Activated naive CD8-positive, alpha-beta T cell treated with anti-CD3 and anti-CD28 coated beads, Interleukin-2, amount 50 U/mL, for 16 hours (primary cell): ENCODE results near the gene TMEM151A.
"Not testable (repeated sequence)": the region's sequence is repeated elsewhere in the genome, so short reads cannot be mapped to it uniquely, and the experiment has no call there.

Experiments used
- DNase-seq: peaks from one replicate; pipeline ENCODE4 v3.0.0-alpha.2; 2020; ENCODE audit warnings: low read depth, low spot score

TMEM151A gene

DNA sequence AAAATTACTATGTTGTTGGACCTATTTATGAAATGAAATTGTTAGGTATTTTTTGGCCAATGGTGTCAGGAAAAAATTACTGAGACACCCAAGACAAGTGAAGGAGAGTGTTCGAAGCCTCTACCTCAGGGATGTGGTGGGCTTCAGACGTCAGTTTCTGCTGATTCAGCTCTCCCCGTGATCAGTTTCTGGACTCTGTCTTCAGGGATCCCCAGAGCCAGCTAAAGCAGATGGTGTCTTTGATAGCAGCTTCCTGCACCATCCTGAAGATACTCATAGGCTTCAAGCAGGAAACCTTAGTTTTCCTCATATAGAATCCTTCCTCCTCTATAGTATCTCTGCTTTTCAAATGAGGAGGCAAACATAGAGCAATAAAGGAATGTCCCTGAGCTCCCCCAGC, 17.8 kb downstream of the TMEM151A start:
- no peak for DNase-seq

DNA sequence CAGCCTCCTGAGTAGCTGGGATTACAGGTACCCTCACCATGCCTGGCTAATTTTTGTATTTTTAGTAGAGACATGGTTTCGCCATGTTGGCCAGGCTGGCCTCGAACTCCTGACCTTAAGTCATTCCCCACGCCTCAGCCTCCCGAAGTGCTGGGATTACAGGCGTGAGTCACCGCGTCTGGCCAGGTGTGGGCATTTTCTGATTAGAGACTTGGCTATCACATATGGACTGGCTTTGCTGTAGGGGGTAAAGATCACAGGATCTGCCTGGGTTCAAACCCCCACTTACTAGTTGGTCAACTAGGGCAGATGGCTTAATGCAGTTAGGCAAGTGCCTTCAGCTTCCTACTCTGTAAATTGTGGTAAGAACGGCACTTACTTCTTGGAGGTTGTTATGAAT, 18.6 kb downstream of the TMEM151A start:
- DNase-seq = no peak

GRCh38 chr11:66310803-66311440, 19.2 kb downstream of the TMEM151A start:
- DNase-seq = not testable (repeated sequence)

GRCh38 chr11:66311470-66311964, 19.8 kb downstream of the TMEM151A start:
- no peak for DNase-seq

- peak; percentile 94 for DNase-seq
Measured at GRCh38 chr11:66311965-66312548, 20.4 kb downstream of the TMEM151A start.

DNA sequence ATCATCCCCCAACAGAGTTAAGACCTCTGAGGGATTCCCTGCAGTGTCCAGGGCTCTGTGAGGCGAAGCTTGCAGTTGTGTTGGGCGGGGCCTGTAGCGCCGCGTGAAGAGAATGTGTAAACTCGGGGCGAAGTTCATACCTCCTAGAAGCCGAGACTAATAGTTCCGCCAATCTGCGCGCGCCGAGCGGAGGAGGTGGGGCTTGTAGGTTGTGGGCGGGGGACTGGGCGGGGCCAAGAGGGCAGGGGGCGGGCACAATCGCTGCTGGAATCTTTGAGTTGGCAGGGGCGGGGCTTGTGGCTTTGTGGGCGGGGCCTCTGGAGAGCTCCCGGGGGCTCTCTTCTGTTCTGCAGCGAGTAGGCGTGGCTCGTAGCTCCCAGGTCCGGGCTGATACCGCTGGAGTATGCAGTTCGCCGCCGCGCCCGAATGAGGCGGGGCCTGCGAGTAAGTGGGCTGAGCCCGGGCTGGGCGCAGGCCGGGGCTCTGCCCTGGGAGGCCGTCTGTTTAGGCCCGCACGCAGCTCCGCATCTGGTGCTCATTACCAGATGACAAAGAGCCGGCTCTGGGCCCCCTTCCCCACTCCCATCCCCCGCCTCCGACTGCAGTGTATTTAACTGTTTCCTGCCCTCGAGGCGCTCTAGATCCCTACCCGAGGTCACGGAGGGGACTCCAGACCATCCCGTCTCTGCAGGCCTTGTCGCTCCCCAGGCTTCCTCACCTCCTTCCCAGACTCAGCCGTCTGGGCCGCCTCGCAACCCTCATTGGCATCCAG, 21.0 kb downstream of the TMEM151A start:
- peak; percentile 98 for DNase-seq

- no peak for DNase-seq
Measured at GRCh38 chr11:66313321-66314185, 21.9 kb downstream of the TMEM151A start.

- DNase-seq = no peak
Measured at GRCh38 chr11:66314186-66314501, 22.4 kb downstream of the TMEM151A start.

DNA sequence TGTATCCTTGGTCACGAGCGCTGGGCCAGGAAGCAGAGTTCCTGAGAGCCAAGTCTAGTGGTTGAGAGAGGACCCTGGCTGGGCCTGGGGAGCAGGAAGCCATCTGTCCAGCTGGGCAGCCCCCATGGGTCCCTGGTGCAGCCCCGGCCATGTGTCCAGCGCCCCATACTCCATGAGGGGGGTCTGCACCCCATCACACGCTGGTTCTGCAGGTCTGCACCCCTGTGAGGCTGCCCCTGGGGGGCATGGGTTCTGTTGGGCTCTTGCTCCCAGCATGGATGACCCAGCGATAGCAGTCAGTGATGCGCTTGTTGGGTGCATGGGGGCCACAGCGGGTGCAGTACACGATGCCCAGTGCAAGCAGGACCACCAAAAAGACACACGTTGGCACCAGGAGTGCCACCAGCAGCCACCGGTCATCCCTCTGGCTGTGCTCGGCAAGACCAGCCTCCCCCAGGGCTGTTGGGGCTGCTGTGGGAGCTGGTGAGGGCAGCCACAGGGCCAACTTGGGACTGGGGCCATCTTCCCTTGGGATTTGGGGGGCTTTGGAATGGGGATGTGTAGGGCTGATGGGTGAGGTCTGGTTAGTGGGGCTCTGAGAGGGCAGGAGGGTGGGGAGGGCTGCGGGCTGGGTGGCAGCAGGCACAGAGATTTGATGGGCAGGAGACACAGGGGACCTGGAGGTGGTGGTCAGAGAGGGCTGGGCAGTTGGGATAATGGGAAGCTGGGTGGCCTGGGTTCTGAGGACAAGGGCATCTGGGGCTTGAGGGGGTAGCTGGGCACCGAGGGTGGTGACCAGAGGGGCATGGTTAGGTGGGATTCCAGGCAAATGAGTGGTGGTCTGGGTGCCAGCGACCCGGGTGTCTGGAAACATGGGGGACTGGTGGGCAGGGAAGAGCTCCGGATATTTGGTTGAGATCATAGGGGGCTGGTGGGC, 23.1 kb downstream of the TMEM151A start:
- DNase-seq = no peak

DNA sequence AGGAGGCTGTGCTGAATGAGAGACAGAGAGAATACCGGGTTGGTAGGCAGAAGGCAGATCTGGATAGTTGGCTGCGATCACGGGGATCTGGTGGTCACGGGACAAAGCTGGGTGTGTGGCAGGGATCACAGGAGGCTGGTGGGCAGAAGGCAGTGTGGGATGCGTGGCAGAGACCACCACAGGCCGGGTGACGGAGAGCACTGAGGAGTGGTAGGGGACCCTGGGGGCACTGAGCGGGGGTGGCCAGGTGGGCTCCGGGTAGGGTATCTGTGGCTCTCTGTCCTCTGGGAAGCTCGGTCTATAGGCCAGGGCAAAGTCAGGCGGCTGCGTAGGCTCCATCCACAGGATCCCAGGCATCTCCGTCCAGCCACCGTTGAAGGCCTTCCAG, 23.8 kb downstream of the TMEM151A start:
- no peak for DNase-seq

GRCh38 chr11:66315921-66316811, 24.5 kb downstream of the TMEM151A start:
- no peak for DNase-seq

DNA sequence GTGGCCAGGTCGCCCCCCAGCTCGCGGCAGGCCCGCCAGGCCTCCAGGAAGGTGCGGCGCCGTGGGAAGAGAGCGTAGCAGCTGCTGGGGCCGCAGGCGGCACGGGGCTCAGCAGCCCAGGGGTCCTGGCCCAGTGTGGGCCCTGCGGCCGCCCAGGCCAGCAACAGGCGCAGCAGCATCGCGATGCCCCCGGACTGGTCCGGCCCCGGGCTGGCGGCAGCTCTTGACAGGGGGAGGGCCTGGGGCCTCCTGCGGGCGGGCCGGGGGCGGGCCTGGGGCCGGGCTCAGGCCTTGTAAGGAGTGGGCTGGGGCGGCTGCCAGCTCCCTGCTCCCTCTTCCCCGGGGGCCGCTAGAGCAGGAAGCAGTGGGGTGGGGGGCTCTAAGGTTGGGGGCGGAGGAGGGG, 25.2 kb downstream of the TMEM151A start, which contains the start of gene CD248:
TSS of gene CD248 (minus strand) at position 196 of the 403 bp plus-strand sequence. CDS start at position 179, 17 bp downstream.
- no peak for DNase-seq

DNA sequence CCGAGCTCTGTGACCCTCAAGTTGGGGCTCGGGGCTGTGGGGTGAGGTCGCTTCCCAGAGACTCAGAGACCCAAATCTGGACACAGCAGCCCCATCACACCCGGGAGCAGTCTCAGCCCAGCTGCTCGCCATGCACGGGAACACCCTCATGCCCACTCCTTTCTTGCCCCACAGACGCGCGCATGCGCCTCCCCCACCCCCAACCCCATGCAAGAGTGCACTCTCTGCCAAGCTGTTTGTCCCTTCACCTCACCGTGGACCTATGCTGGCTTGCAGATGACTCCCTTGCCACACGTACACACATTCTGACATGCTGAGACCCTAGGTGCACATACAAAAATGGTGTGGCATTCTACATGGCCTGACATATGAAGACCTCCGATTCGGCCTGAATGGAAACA, 25.6 kb downstream of the TMEM151A start:
- DNase-seq = no peak

DNA sequence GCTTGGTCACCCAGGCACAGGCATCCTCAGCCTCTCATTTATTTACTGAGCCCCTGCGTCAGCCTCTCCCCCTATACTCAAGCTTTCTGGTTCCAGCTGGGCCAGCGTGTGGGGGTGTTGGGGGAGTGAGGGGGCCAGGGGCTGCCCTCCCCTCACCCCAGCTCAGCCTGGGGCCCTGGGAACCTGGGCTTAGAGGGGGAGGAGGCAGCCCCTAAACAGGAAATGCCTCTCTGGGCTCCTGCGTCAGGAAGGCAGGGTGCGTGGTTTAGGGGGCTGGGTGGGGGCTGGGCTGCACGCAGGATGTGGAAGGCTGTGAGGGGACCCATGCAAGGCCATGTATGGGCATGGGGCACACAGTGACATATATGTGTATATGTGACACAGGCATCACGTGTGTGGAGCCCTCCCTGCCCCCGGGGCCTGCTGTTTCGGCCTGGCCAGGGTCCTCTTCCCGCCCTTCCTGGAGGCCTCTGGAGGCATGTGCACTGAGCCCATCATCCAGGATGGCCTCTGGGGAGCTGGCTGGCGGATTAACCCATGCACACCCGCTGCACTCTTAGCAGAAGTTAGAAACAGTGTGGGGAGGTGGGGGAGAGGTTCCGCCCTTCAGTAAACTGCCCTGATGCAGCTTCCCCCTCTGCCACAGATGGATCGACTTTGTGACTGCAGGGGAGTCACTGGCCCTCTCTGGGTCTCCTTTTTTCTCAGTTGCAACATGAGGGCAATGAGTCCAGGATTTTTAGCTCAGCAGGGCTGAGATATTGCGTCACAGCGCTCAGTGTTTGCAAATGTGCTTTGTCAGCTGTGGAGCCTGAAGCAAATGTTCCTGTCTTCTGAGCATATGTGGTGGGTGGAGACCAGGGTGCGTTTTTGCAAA, 26.3 kb downstream of the TMEM151A start:
- no peak for DNase-seq

GRCh38 chr11:66318600-66318970, 26.9 kb downstream of the TMEM151A start:
- DNase-seq = no peak

GRCh38 chr11:66320289-66320688, 28.6 kb downstream of the TMEM151A start:
- DNase-seq = not testable (repeated sequence)

DNA sequence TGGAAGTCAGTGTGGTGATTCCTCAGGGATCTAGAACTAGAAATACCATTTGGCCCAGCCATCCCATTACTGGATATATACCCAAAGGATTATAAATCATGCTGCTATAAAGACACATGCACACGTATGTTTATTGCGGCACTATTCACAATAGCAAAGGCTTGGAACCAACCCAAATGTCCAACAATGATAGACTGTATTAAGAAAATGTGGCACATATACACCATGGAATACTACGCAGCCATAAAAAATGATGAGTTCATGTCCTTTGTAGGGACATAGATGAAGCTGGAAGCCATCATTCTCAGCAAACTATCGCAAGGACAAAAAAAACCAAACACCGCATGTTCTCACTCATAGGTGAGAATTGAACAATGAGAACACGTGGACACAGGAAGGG, 29.1 kb downstream of the TMEM151A start:
- DNase-seq = not testable (repeated sequence)

DNA sequence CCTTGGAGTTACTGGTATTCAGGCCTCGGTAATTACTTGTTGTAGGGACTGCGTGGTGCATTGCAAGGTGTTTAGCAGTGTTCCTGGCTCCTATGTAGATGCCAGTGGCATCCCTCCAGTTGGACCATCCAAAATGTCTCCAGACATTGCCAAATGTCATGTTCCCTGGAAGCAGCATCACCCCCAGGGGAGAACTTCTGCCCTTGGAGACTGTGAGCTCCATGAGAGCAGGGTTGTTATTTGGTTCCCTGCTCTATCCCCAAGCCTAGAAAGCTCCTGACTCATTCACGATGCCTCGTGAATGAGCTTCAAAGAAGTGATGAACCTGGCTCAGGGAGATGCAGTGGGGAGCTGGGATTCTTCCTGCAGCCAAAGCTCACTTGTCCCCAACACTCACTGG, 29.9 kb downstream of the TMEM151A start:
- no peak for DNase-seq
